Measurements from ENCODE around the gene FBXO3. TPM values are rescaled to one million over a fixed set of nuclear protein-coding genes. Genes with fewer than 3 reads are reported as not detected.
A peak's percentile ranks its signal among the peaks of the same experiment; 100 is the strongest.

FBXO3 gene
- total and polyA plus RNA-seq, 2 of the 13 experiments (the other 11 are each of a cell fraction or from before 2014, with no cell fraction given), result 20.4 to 27.6 TPM

DNA sequence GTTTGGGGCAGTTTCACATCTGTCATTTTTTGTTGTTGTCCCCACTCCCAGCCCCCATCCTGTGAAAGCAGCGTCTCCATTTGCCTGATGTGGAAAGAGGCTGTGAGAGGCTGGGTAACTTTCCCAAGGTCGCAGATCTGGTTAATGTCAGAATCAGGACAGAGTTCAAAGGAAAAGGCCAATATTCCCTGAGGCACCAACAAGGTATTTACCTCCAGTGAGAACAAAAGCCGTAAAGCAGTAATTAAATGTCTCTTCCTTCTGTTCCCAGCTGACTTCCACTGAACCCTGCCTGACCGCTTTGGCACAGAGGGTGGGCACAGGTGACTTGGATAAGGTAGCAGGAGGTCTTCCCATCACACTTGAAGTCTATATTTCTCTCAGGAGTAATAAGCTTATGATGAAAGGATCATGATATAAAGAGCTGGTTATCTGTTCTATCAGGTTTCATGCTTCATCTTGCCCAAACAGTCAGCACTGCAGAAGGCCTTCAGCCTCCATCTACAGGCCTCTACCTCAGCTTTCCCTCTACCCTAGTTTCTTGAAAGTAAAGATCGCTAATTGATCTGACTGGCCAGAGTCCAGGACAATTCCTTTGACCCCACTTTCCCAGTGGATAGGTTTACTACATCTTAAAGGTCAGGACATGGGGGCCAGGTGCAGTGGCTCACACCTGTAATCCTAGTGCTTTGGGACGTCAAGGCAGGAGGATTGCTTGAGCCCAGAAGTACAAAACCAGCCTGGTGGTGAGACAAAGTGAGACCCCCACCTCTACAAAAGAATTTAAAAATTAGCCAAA lies 83.1 kb downstream of the FBXO3 start (continued):
- TF ChIP-seq, protein P1, sequence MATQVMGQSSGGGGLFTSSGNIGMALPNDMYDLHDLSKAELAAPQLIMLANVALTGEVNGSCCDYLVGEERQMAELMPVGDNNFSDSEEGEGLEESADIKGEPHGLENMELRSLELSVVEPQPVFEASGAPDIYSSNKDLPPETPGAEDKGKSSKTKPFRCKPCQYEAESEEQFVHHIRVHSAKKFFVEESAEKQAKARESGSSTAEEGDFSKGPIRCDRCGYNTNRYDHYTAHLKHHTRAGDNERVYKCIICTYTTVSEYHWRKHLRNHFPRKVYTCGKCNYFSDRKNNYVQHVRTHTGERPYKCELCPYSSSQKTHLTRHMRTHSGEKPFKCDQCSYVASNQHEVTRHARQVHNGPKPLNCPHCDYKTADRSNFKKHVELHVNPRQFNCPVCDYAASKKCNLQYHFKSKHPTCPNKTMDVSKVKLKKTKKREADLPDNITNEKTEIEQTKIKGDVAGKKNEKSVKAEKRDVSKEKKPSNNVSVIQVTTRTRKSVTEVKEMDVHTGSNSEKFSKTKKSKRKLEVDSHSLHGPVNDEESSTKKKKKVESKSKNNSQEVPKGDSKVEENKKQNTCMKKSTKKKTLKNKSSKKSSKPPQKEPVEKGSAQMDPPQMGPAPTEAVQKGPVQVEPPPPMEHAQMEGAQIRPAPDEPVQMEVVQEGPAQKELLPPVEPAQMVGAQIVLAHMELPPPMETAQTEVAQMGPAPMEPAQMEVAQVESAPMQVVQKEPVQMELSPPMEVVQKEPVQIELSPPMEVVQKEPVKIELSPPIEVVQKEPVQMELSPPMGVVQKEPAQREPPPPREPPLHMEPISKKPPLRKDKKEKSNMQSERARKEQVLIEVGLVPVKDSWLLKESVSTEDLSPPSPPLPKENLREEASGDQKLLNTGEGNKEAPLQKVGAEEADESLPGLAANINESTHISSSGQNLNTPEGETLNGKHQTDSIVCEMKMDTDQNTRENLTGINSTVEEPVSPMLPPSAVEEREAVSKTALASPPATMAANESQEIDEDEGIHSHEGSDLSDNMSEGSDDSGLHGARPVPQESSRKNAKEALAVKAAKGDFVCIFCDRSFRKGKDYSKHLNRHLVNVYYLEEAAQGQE (IDR thresholded peaks at IDR 0.05; ENCODE audit: borderline replicate concordance in 1 of 2, low read depth in 1 of 2, low read length in 2 of 2), result peak in 1 of 2 experiments; percentile 42; a peak in 1 of 4 replicates
- TF ChIP-seq SNAI1 (CRISPR knock-in tag; IDR thresholded peaks at IDR 0.05; ENCODE audit: borderline replicate concordance), result no peak
- TF ChIP-seq ZFP41 (CRISPR knock-in tag; IDR thresholded peaks at IDR 0.05; ENCODE audit: borderline replicate concordance), result no peak
- TF ChIP-seq, protein P2, sequence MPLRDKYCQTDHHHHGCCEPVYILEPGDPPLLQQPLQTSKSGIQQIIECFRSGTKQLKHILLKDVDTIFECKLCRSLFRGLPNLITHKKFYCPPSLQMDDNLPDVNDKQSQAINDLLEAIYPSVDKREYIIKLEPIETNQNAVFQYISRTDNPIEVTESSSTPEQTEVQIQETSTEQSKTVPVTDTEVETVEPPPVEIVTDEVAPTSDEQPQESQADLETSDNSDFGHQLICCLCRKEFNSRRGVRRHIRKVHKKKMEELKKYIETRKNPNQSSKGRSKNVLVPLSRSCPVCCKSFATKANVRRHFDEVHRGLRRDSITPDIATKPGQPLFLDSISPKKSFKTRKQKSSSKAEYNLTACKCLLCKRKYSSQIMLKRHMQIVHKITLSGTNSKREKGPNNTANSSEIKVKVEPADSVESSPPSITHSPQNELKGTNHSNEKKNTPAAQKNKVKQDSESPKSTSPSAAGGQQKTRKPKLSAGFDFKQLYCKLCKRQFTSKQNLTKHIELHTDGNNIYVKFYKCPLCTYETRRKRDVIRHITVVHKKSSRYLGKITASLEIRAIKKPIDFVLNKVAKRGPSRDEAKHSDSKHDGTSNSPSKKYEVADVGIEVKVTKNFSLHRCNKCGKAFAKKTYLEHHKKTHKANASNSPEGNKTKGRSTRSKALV (CRISPR knock-in tag; IDR thresholded peaks at IDR 0.05), result peak; percentile 58; the same call in 1 of the 2 replicates
- TF ChIP-seq, protein P3, sequence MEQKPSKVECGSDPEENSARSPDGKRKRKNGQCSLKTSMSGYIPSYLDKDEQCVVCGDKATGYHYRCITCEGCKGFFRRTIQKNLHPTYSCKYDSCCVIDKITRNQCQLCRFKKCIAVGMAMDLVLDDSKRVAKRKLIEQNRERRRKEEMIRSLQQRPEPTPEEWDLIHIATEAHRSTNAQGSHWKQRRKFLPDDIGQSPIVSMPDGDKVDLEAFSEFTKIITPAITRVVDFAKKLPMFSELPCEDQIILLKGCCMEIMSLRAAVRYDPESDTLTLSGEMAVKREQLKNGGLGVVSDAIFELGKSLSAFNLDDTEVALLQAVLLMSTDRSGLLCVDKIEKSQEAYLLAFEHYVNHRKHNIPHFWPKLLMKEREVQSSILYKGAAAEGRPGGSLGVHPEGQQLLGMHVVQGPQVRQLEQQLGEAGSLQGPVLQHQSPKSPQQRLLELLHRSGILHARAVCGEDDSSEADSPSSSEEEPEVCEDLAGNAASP (CRISPR knock-in tag; IDR thresholded peaks at IDR 0.05; ENCODE audit: borderline replicate concordance), result 0 out of 2 replicates have a peak, but pooled peaks have one; percentile 56
- TF ChIP-seq NFYC (CRISPR knock-in tag; IDR thresholded peaks at IDR 0.05), result no peak
- no peak for TF ChIP-seq ZNF207 (IDR thresholded peaks at IDR 0.05; ENCODE audit: borderline replicate concordance)
- no peak for TF ChIP-seq EED (CRISPR knock-in tag; IDR thresholded peaks at IDR 0.05)
- 0 out of 2 replicates have a peak, but pooled peaks have one; percentile 6 for TF ChIP-seq AHR (CRISPR knock-in tag; IDR thresholded peaks at IDR 0.05)
- TF ChIP-seq, protein P4, sequence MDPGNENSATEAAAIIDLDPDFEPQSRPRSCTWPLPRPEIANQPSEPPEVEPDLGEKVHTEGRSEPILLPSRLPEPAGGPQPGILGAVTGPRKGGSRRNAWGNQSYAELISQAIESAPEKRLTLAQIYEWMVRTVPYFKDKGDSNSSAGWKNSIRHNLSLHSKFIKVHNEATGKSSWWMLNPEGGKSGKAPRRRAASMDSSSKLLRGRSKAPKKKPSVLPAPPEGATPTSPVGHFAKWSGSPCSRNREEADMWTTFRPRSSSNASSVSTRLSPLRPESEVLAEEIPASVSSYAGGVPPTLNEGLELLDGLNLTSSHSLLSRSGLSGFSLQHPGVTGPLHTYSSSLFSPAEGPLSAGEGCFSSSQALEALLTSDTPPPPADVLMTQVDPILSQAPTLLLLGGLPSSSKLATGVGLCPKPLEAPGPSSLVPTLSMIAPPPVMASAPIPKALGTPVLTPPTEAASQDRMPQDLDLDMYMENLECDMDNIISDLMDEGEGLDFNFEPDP (CRISPR knock-in tag; conservative IDR thresholded peaks at IDR 0.05), result no peak
- TF ChIP-seq, protein P5, sequence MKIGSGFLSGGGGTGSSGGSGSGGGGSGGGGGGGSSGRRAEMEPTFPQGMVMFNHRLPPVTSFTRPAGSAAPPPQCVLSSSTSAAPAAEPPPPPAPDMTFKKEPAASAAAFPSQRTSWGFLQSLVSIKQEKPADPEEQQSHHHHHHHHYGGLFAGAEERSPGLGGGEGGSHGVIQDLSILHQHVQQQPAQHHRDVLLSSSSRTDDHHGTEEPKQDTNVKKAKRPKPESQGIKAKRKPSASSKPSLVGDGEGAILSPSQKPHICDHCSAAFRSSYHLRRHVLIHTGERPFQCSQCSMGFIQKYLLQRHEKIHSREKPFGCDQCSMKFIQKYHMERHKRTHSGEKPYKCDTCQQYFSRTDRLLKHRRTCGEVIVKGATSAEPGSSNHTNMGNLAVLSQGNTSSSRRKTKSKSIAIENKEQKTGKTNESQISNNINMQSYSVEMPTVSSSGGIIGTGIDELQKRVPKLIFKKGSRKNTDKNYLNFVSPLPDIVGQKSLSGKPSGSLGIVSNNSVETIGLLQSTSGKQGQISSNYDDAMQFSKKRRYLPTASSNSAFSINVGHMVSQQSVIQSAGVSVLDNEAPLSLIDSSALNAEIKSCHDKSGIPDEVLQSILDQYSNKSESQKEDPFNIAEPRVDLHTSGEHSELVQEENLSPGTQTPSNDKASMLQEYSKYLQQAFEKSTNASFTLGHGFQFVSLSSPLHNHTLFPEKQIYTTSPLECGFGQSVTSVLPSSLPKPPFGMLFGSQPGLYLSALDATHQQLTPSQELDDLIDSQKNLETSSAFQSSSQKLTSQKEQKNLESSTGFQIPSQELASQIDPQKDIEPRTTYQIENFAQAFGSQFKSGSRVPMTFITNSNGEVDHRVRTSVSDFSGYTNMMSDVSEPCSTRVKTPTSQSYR (CRISPR knock-in tag; IDR thresholded peaks at IDR 0.05; ENCODE audit: borderline replicate concordance), result peak; percentile 55; the same call in 1 of the 2 replicates
- TF ChIP-seq SMAD3 (CRISPR knock-in tag; IDR thresholded peaks at IDR 0.05), result no peak
- no peak for TF ChIP-seq KAT8 (CRISPR knock-in tag; IDR thresholded peaks at IDR 0.05)
- TF ChIP-seq, protein P6, sequence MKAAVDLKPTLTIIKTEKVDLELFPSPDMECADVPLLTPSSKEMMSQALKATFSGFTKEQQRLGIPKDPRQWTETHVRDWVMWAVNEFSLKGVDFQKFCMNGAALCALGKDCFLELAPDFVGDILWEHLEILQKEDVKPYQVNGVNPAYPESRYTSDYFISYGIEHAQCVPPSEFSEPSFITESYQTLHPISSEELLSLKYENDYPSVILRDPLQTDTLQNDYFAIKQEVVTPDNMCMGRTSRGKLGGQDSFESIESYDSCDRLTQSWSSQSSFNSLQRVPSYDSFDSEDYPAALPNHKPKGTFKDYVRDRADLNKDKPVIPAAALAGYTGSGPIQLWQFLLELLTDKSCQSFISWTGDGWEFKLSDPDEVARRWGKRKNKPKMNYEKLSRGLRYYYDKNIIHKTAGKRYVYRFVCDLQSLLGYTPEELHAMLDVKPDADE (CRISPR knock-in tag; IDR thresholded peaks at IDR 0.05), result no peak
- TF ChIP-seq YEATS2 (CRISPR knock-in tag; IDR thresholded peaks at IDR 0.05; ENCODE audit: borderline replicate concordance), result peak; percentile 24; the same call in 1 of the 2 replicates

All from HepG2 (cell line).